A673 (cell line): Measurements from ENCODE around the gene CDC73.

ENCODE experiments used
- EZH2 ChIP-seq: fragments of 200-600 bp; sonication (generic); IDR thresholded peaks from 2 replicates; pipeline ENCODE4 v1.6.1; 2017; ENCODE audit warnings: borderline replicate concordance, low read depth, mild to moderate bottlenecking, mixed read lengths, antibody characterized with exemption, low read length; ENCODE audit not compliant: poor library complexity, severe bottlenecking
- TF ChIP-seq, protein P1 (sequence below): fragments of 300-800, 200-600 bp; sonication (generic); conservative IDR thresholded peaks from 2 replicates; pipeline ENCODE4 v1.5.1; 2017; ENCODE audit warnings: low read depth, mild to moderate bottlenecking, antibody characterized with exemption, low read length, moderate library complexity, mixed read lengths

DNA sequence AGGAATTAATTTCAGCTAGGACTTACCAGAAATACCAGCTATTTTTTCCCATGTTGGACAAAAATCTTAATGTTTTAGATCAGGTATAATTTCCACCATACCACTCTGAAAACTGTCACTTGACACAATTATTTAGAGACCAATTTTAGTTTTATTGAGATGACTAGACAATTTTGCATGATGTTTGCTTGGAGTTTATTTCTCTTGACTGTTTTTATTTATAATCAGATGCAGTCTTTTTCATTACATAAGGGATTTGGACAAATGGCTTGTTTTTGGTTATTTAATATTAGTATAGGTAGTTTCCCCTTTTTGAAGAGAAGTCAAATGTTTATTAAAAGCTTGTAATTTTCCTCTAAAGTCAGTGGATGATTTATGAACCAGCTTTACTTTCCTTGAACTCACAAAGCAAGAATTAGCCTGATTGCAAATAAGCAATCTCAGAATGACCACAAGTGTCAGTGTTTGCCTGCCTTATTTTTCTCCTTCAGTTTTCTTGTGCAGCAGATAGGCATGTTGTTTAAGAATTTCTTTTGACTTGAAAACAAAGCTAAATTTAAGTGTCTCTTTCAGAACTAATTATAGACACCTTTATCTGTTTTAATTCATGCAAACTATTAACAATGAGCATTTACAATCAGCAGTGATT lies 68.4 kb downstream of the CDC73 start:
- TF ChIP-seq EZH2, result no peak
- TF ChIP-seq, protein P1, sequence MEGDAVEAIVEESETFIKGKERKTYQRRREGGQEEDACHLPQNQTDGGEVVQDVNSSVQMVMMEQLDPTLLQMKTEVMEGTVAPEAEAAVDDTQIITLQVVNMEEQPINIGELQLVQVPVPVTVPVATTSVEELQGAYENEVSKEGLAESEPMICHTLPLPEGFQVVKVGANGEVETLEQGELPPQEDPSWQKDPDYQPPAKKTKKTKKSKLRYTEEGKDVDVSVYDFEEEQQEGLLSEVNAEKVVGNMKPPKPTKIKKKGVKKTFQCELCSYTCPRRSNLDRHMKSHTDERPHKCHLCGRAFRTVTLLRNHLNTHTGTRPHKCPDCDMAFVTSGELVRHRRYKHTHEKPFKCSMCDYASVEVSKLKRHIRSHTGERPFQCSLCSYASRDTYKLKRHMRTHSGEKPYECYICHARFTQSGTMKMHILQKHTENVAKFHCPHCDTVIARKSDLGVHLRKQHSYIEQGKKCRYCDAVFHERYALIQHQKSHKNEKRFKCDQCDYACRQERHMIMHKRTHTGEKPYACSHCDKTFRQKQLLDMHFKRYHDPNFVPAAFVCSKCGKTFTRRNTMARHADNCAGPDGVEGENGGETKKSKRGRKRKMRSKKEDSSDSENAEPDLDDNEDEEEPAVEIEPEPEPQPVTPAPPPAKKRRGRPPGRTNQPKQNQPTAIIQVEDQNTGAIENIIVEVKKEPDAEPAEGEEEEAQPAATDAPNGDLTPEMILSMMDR, result peak; percentile 53; the same call in 1 of the 2 replicates
